Measurements from ENCODE around the gene STK39. TPM values are rescaled to one million over a fixed set of nuclear protein-coding genes. Genes with fewer than 3 reads are reported as not detected.
"Not testable (repeated sequence)": the region's sequence is repeated elsewhere in the genome, so short reads cannot be mapped to it uniquely, and the experiment has no call there.

Gene STK39
- total RNA-seq, 1 experiment from 2014 or later: 20.8 TPM

DNA sequence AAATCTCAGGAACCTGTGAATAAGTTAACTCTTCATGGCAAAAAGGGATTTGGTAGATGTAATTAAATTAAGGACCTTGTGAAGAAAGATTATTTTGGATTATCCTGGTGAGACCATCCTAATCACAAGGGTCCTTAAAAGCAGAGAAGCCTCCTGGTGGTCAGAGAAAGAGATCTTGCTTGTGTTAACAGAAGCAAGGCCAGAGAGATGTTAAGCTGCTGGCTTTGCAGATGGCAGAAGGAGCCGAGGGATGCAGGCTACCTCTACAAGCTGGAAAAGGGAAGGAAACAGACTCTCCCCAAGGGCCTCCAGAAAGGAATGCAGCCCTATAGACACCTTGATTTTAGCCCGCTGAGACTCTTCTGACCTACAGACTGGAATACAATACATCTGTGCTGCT, 197.0 kb downstream of the STK39 start:
- peak; percentile 47 for DNase-seq
- no peak overlapping the region for H3K4me3 ChIP-seq (ENCODE audit: insufficient read depth, low read depth, low read length)
- H3K36me3 ChIP-seq (replicated peaks; ENCODE audit: control insufficient read depth, insufficient read depth, low read length): no peaks in the 10 kb centered on the region
- no peaks in the 10 kb centered on the region for H3K27me3 ChIP-seq (ENCODE audit: control insufficient read depth, insufficient read depth, low read length)

DNA sequence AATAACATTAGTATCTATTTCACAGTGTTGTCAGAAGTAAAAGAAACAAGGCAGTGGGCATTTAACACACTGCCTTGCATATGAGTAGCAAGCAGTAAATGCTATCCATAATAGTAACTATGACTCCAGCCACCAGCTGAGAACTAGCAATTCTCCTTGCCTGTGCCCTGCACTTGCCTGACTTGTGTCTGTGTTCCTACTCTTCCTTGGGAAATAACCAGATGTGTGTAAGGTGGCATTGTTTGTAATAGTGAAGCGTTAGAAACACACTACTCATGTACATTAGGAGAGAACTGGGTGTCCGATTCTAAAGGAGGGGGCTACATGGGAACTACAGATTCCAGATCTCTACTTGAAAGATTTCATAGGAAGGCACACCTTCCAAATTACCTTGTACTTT, 197.8 kb downstream of the STK39 start:
- H3K27me3 ChIP-seq (ENCODE audit: control insufficient read depth, insufficient read depth, low read length): no peaks in the 10 kb centered on the region
- H3K4me3 ChIP-seq (ENCODE audit: insufficient read depth, low read depth, low read length): no peak overlapping the region
- no peak for DNase-seq
- H3K36me3 ChIP-seq (replicated peaks; ENCODE audit: control insufficient read depth, insufficient read depth, low read length): no peaks in the 10 kb centered on the region

GRCh38 chr2:168047091-168047690, 200.2 kb downstream of the STK39 start:
- Histone ChIP-seq H3K27me3 (ENCODE audit: control insufficient read depth, insufficient read depth, low read length) (no peaks in the 10 kb centered on the region), H3K4me3 (ENCODE audit: insufficient read depth, low read depth, low read length) (no peak overlapping the region), H3K36me3 (replicated peaks; ENCODE audit: control insufficient read depth, insufficient read depth, low read length) (no peaks in the 10 kb centered on the region)
- no peak for DNase-seq

DNA sequence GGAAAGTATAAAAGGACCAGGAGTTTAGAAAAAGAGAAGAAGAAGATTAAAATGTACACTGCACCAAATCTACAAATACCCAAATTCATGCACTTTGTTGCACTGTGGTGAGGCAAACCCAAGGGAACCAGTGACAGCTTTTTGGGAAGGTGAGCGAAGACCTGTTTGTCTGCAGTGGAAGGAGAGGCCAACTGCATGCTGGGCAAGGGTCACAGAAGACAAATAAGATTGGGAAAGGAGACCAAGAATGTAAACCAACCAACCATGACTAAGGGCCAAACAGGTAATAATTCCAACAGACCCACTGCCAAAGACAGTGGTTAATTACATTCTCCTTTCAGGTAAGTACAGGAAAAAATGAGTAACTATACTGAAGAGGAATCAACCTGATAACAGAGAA, 202.8 kb downstream of the STK39 start:
- Histone ChIP-seq H3K27me3 (ENCODE audit: control insufficient read depth, insufficient read depth, low read length) (no peaks in the 10 kb centered on the region), H3K36me3 (replicated peaks; ENCODE audit: control insufficient read depth, insufficient read depth, low read length) (no peaks in the 10 kb centered on the region), H3K4me3 (ENCODE audit: insufficient read depth, low read depth, low read length) (no peak overlapping the region)
- no peak for DNase-seq

DNA sequence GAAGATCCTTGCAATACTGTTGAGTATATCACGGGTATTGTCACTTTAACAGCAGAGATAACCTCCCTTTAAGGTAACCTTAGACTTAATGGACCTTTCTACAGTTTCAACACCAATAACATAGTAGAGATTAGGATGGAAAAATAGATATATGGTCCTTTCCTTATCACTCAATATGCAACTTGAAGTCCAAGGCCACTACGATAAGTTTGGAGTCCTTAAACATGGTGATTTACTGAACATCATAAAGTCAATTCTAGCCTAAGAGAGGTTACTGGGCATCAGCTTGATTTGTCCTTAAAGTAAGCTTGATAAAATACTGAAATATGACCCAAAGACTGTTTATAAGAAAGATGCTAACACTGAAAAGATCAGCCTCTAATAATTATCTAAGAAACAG, 203.2 kb downstream of the STK39 start:
- Histone ChIP-seq H3K4me3 (ENCODE audit: insufficient read depth, low read depth, low read length) (no peak overlapping the region), H3K27me3 (ENCODE audit: control insufficient read depth, insufficient read depth, low read length) (no peaks in the 10 kb centered on the region), H3K36me3 (replicated peaks; ENCODE audit: control insufficient read depth, insufficient read depth, low read length) (no peaks in the 10 kb centered on the region)
- DNase-seq: no peak

- DNase-seq; H3K4me3 ChIP-seq (ENCODE audit: insufficient read depth, low read depth, low read length); H3K27me3 ChIP-seq (ENCODE audit: control insufficient read depth, insufficient read depth, low read length); H3K36me3 ChIP-seq (replicated peaks; ENCODE audit: control insufficient read depth, insufficient read depth, low read length): not testable (repeated sequence)
These were observed 205.1 kb downstream of the STK39 start for GRCh38 chr2:168042127-168042824.

DNA sequence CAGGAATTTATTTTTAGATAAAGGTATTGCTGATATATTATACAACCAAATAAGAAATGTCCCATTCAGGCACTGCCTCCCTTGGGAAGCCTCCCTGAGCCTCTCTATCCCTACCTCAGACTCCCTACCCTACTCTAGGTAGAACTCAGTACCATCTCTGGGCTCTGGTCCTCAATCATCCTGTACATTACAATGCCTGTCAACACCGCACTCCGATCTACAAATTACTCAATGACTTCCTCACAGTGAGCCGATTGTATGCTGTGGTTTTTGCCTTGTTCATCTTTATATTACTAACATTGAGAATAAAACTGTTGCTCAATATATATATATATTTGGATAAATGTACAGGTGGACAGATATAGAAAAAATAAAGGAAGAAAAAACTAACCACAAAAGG, 207.5 kb downstream of the STK39 start:
- no peaks in the 10 kb centered on the region for H3K36me3 ChIP-seq (replicated peaks; ENCODE audit: control insufficient read depth, insufficient read depth, low read length)
- DNase-seq: no peak
- no peak overlapping the region for H3K4me3 ChIP-seq (ENCODE audit: insufficient read depth, low read depth, low read length)
- H3K27me3 ChIP-seq (ENCODE audit: control insufficient read depth, insufficient read depth, low read length): no peaks in the 10 kb centered on the region

DNA sequence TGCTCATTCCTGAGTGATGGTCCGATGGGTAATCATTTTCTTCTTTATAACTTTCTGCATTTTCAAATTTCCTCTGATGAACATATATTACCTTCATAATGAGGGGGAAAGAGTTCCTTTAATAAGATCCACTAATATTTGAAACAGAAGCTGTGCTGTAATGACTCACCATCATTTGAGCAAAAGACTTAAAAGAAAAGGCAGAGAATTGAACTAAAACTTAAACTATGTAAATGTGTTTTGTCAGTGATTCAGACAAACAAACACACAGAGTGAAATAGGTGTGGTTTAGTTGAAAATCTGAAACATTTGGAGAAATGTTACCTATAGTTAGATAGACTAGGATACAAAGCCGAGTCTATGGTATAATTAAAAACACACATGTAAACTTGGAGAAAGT, 209.6 kb downstream of the STK39 start:
- no peak for DNase-seq

DNA sequence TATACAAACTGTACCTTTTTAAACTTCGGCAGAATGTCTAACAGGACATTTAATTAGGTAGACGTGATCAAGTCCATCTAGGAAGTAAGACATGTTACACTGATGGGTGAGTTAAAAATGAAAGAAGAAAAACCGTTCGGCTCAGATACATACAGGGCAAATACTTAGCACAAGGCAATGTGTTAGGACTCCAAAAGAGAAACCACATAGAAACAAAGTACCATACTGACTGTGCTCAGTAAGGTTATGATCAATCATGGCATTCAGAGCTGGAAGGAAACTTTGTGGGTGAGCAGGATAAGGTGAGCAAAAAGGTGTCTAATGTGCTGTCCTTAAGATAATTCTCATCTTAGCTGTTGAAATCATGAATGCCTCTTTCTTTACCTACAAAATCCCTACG, 211.9 kb downstream of the STK39 start:
- no peak for DNase-seq
- Histone ChIP-seq H3K36me3 (replicated peaks; ENCODE audit: control insufficient read depth, insufficient read depth, low read length) (no peaks in the 10 kb centered on the region), H3K27me3 (ENCODE audit: control insufficient read depth, insufficient read depth, low read length) (no peaks in the 10 kb centered on the region)

More for the DNA sequence above, 209.6 kb downstream of the STK39 start:
- H3K27me3 ChIP-seq (ENCODE audit: control insufficient read depth, insufficient read depth, low read length): no peaks in the 10 kb centered on the region
- no peak overlapping the region for H3K4me3 ChIP-seq (ENCODE audit: insufficient read depth, low read depth, low read length)
- H3K36me3 ChIP-seq (replicated peaks; ENCODE audit: control insufficient read depth, insufficient read depth, low read length): no peaks in the 10 kb centered on the region

GRCh38 chr2:168034616-168035015, 212.8 kb downstream of the STK39 start:
- H3K4me3 ChIP-seq (ENCODE audit: insufficient read depth, low read depth, low read length): no peak overlapping the region
- DNase-seq: no peak
- H3K36me3 ChIP-seq (replicated peaks; ENCODE audit: control insufficient read depth, insufficient read depth, low read length): no peaks in the 10 kb centered on the region
- no peaks in the 10 kb centered on the region for H3K27me3 ChIP-seq (ENCODE audit: control insufficient read depth, insufficient read depth, low read length)

More for the DNA sequence above, 211.9 kb downstream of the STK39 start:
- no peak overlapping the region for H3K4me3 ChIP-seq (ENCODE audit: insufficient read depth, low read depth, low read length)

DNA sequence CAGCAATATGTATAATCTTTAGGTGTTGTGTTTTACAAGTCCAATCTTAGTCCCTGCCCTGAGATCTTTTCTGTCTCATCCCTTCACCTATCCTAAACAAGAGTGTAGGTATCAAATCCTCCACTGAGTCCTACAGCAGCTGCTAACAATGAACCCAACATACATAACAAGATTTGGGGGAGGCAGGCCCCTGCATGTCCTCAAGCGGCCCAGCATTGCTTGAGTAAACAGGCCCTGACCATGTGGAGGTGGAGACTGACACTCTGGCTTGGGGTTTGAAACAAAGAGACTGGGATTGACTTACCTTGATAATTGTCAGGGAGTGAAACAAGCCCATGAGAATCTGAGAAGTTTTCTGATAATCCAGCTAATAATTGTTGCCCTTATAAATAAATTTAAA, 213.4 kb downstream of the STK39 start:
- H3K4me3 ChIP-seq (ENCODE audit: insufficient read depth, low read depth, low read length): no peak overlapping the region
- H3K36me3 ChIP-seq (replicated peaks; ENCODE audit: control insufficient read depth, insufficient read depth, low read length): no peaks in the 10 kb centered on the region
- DNase-seq: no peak
- H3K27me3 ChIP-seq (ENCODE audit: control insufficient read depth, insufficient read depth, low read length): no peaks in the 10 kb centered on the region

GRCh38 chr2:168032091-168032490, 215.3 kb downstream of the STK39 start:
- no peak for DNase-seq
- Histone ChIP-seq H3K4me3 (ENCODE audit: insufficient read depth, low read depth, low read length) (no peak overlapping the region), H3K27me3 (ENCODE audit: control insufficient read depth, insufficient read depth, low read length) (no peaks in the 10 kb centered on the region), H3K36me3 (replicated peaks; ENCODE audit: control insufficient read depth, insufficient read depth, low read length) (no peaks in the 10 kb centered on the region)

DNA sequence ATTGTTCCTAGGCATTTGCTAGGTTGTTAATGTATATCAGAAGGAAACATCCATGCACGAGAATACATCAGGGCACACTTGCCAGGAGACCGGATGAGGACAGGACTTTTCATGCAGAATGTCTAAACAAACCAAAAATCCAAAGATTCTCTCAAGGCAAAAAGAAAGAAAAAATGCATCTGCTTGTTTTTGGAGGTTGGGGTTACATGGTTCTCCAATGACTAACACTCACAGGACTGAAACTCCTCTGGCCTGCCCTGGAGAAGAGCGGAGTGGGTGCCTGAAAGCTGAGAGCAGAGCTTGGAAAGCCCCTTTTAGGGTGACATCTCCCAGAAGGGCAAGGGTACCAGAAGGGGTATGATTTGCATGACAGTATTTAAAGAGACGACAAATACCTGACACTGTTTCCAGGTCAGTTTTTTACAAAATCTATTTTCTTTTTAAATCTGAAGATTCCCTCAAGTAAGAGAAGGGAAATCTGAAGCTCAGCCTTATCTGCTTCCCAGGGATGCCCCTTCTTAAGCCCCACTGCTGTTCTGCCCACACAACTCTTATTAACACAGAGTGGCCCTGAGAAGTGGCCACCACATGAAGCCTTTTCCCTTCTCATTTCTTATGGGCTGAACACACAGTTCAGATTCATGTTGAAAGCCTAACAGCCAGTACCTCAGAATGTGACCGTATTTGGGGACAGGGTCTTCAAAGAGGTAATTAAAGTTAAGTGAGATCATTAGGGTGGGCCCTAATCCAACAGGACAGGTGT, 216.4 kb downstream of the STK39 start:
- Histone ChIP-seq H3K36me3 (replicated peaks; ENCODE audit: control insufficient read depth, insufficient read depth, low read length) (no peaks in the 10 kb centered on the region), H3K4me3 (ENCODE audit: insufficient read depth, low read depth, low read length) (no peak overlapping the region), H3K27me3 (ENCODE audit: control insufficient read depth, insufficient read depth, low read length) (no peaks in the 10 kb centered on the region)
- DNase-seq: no peak

DNA sequence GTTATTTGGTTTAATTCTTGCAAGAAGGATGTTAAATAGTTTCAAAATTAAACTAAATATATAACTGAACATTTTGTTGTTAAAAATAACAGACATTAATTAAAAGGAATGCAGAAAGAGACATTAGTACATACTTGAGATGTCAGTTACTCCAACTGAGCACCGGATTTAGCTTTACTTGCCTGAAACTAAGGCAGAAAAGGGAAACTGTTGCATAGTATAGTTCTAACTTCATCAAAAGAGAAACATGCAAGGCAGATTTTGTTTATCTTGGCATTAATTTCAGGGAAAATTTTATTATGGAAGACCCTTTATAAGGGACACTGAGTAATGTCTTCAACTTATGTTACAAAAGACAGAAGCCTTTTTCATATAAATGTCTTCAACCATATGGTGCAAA, 218.3 kb downstream of the STK39 start:
- H3K27me3 ChIP-seq (ENCODE audit: control insufficient read depth, insufficient read depth, low read length): no peaks in the 10 kb centered on the region
- H3K4me3 ChIP-seq (ENCODE audit: insufficient read depth, low read depth, low read length): no peak overlapping the region
- no peak for DNase-seq
- no peaks in the 10 kb centered on the region for H3K36me3 ChIP-seq (replicated peaks; ENCODE audit: control insufficient read depth, insufficient read depth, low read length)

GRCh38 chr2:168028362-168028761, 219.0 kb downstream of the STK39 start:
- DNase-seq: no peak
- H3K36me3 ChIP-seq (replicated peaks; ENCODE audit: control insufficient read depth, insufficient read depth, low read length): no peaks in the 10 kb centered on the region
- H3K4me3 ChIP-seq (ENCODE audit: insufficient read depth, low read depth, low read length): no peak overlapping the region
- no peaks in the 10 kb centered on the region for H3K27me3 ChIP-seq (ENCODE audit: control insufficient read depth, insufficient read depth, low read length)
